Sigmoid colon (tissue), 7 donors: ENCODE measurements around the gene ETS1. TPM values are rescaled to one million over a fixed set of nuclear protein-coding genes. Genes with fewer than 3 reads are reported as not detected.

Experiments used
- DNase-seq: peaks from one replicate; pipeline ENCODE4 v3.0.0-alpha.2; 2019
- H3K27ac ChIP-seq, 4 donors: fragments of 200-600 bp; sonication (generic); one replicate each; pipeline ENCODE4 v1.5.1; 2016 to 2019; ENCODE audit warnings: mild to moderate bottlenecking in 1 of 4
- H3K27me3 ChIP-seq, 3 donors: fragments of 200-600 bp; sonication (generic); one replicate each; pipeline ENCODE4 v1.5.1; 2019; ENCODE audit warnings: mild to moderate bottlenecking in 1 of 3
- H3K36me3 ChIP-seq, 4 donors: fragments of 200-600 bp; sonication (generic); one replicate each; pipeline ENCODE4 v1.5.1; 2016 to 2019
- H3K4me1 ChIP-seq, 4 donors: fragments of 200-600 bp; sonication (generic); one replicate each; pipeline ENCODE4 v1.5.1; 2017 to 2019
- H3K4me3 ChIP-seq, 4 donors: fragments of 200-600 bp; sonication (generic); one replicate each; pipeline ENCODE4 v1.5.1; 2017 to 2019; ENCODE audit warnings: mild to moderate bottlenecking in 2 of 4, moderate library complexity in 1 of 4
- H3K9me3 ChIP-seq, 4 donors: fragments of 200-600 bp in 3 of 4; sonication (generic) in 3 of 4; one replicate each; pipeline versions ENCODE4 v1.5.1 to v1.6.1; 2013 to 2019
- EP300 ChIP-seq, 4 donors: sonication (generic); formaldehyde crosslinking; IDR thresholded peaks; one replicate each; pipeline ENCODE4 v1.6.1; 2017; ENCODE audit warnings: antibody characterized with exemption in 4 of 4
- POLR2A ChIP-seq, 2 donors: fragments of 450-650 bp; IDR thresholded peaks; one replicate each; pipeline ENCODE4 v1.6.1; 2016; ENCODE audit warnings: antibody characterized with exemption in 2 of 2, mild to moderate bottlenecking in 2 of 2, moderate library complexity in 2 of 2
- POLR2AphosphoS5 ChIP-seq, 4 donors: sonication (generic); formaldehyde crosslinking; IDR thresholded peaks; one replicate each; pipeline ENCODE4 v1.6.1; 2017; ENCODE audit warnings: antibody characterized with exemption in 4 of 4
- WGBS, 2 donors: extraction: QIAGEN DNeasy Blood & Tissue Kit; methylation state at CpG; one replicate each; pipeline ENCODE4 v1.1.7; 2013; 5-methylcytosine and 5-hydroxymethylcytosine counted together
- intact Hi-C: fragments of 100-400 bp; cut with DNase I; formaldehyde crosslinking; loops from one replicate; pipeline ENCODE4 v1.15.1; 2023
- polyA plus RNA-seq, 3 donors: library from polyadenylated mRNA; stranded (reverse); fragments of 200-250 nt; gene quantifications; one replicate each; pipeline ENCODE4 v1.2.3, GENCODE V29; 2013
- total RNA-seq, 4 donors: library from RNA; depleted of rRNA; stranded (reverse); fragments of >200 nt; gene quantifications; one replicate each; pipeline ENCODE4 v1.1.0, GENCODE V29; 2016
- TF ChIP-seq, protein P1 (sequence below), 4 experiments: fragments of 450-650 bp in 3 of 4; fragments of 200-600 bp in 1 of 4; IDR thresholded peaks; one replicate each; pipeline ENCODE4 v1.5.1; 2016 to 2019; ENCODE audit warnings: antibody characterized with exemption in 4 of 4, mild to moderate bottlenecking in 3 of 4, moderate library complexity in 2 of 4
- donor health status: healthy with polysubstance abuse.
- donor health status: Bipolar disorder and iron deficiency.
- donor health status: healthy.

ETS1 gene
- total and polyA plus RNA-seq, 7 donors, result 12.5 to 122 (median 24.6) TPM

GRCh38 chr11:128474036-128474874 lies 113.1 kb downstream of the ETS1 start:
- H3K27ac ChIP-seq, result peak overlapping the region; percentile 36 to 60 (median 46)
- WGBS, 2 donors, result 59 to 74% methylated on average over 8 of the region's 8 CpGs
- H3K4me1 ChIP-seq, result peaks cover 0 to 32% (median 24%) of the 10 kb centered on the region in 4 donors
- no peak for DNase-seq
- H3K27me3 ChIP-seq, result no peaks in the 10 kb centered on the region
- no peaks in the 10 kb centered on the region for H3K9me3 ChIP-seq
- TF ChIP-seq EP300 (IDR thresholded peaks at IDR 0.05), result no peak
- no peak for TF ChIP-seq POLR2A (IDR thresholded peaks at IDR 0.05)
- TF ChIP-seq, protein P1, sequence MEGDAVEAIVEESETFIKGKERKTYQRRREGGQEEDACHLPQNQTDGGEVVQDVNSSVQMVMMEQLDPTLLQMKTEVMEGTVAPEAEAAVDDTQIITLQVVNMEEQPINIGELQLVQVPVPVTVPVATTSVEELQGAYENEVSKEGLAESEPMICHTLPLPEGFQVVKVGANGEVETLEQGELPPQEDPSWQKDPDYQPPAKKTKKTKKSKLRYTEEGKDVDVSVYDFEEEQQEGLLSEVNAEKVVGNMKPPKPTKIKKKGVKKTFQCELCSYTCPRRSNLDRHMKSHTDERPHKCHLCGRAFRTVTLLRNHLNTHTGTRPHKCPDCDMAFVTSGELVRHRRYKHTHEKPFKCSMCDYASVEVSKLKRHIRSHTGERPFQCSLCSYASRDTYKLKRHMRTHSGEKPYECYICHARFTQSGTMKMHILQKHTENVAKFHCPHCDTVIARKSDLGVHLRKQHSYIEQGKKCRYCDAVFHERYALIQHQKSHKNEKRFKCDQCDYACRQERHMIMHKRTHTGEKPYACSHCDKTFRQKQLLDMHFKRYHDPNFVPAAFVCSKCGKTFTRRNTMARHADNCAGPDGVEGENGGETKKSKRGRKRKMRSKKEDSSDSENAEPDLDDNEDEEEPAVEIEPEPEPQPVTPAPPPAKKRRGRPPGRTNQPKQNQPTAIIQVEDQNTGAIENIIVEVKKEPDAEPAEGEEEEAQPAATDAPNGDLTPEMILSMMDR (IDR thresholded peaks at IDR 0.05), result no peak
- no peak for TF ChIP-seq POLR2AphosphoS5 (IDR thresholded peaks at IDR 0.05)
- intact Hi-C loops, result no loop called here
- H3K4me3 ChIP-seq, result no peak overlapping the region
- H3K36me3 ChIP-seq, result peaks cover 0 to 34% (median 0%) of the 10 kb centered on the region in 4 donors

DNA sequence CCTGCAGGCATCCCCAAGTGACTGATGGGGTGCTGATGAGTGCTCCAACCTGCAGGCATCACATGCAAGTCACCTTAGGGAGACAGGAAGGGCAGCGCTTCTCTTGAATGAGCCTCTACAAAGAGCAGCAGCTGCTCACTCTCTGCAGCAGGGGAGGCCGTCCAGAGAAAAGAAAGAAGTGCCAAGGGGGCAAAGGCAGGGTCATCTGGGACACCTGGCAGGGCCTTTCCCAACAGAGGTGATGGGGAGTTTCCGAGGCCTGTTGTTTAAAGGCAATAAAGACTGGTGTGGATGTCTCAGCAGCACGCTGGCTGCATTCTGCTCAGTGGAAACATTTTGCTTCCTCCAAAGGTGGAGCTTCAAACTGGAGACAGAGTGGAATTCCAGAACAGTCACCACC lies 113.7 kb downstream of the ETS1 start:
- H3K36me3 ChIP-seq, result peaks cover 0 to 28% (median 0%) of the 10 kb centered on the region in 4 donors
- TF ChIP-seq POLR2A (IDR thresholded peaks at IDR 0.05) (no peak), EP300 (IDR thresholded peaks at IDR 0.05) (no peak), POLR2AphosphoS5 (IDR thresholded peaks at IDR 0.05) (no peak)
- TF ChIP-seq, protein P1 (IDR thresholded peaks at IDR 0.05), result no peak
- DNase-seq, result no peak
- H3K27ac ChIP-seq, result peak overlapping the region in 2 of 4 donors; percentile 55 to 60
- 24 to 33% methylated on average over 4 of the region's 4 CpGs for WGBS, 2 donors
- intact Hi-C loops, result no loop called here
- no peak overlapping the region for H3K4me3 ChIP-seq
- H3K27me3 ChIP-seq, result no peaks in the 10 kb centered on the region
- H3K9me3 ChIP-seq, result no peaks in the 10 kb centered on the region
- H3K4me1 ChIP-seq, result peaks cover 0 to 36% (median 25%) of the 10 kb centered on the region in 4 donors

DNA sequence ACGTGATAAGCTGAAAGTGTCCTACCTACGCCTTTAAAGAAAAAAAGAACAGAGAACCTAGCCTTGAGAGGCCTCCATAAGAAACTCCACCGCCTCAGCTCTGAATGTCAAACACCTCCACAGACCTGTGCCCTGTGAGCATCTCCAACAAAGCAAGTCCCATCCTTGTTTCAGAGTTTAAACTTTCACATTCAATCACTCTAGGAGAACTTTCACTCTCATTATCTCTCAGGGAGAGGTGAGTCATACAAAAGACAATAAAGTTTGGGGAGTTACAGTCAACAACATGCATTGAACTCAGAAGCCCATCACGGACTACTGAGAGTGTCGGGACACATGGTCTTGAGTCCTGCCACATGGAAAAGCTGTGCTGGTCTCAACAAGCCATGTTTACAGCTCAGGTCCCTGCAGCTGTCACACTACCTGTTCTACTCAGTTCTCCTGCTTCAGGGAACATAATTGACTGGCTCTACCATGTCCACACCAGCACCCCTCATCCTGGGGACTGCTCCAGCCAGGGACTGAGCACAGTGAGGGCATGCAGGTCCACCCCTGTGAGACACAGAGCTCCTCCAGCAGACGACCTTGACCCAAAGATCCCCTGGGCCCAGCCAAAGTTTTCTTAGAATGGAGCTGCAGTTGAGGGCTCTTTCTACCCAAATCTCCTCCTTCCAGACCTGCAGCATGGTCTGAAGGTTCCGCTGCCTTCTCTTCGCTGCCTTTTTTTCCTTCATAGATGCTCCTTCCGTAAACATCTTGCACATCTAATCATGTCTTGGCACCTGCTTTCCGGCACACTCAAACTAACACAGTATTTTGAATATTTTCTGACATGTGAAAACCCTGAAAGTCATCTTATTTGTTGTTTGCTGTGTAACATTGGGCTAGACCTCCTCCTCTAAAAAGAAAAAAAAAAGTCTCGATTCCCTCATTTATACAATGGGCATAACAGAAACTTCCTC lies 114.9 kb downstream of the ETS1 start:
- peak overlapping the region in 2 of 4 donors; percentile 11 to 32 for H3K27ac ChIP-seq
- no peak overlapping the region for H3K4me3 ChIP-seq
- H3K9me3 ChIP-seq, result no peaks in the 10 kb centered on the region
- peaks cover 0 to 25% (median 0%) of the 10 kb centered on the region in 4 donors for H3K36me3 ChIP-seq
- intact Hi-C loops, result no loop called here
- no peak for DNase-seq
- TF ChIP-seq POLR2AphosphoS5 (IDR thresholded peaks at IDR 0.05) (no peak), EP300 (IDR thresholded peaks at IDR 0.05) (no peak), POLR2A (IDR thresholded peaks at IDR 0.05) (no peak)
- TF ChIP-seq, protein P1 (IDR thresholded peaks at IDR 0.05), result no peak
- peaks cover 0 to 45% (median 37%) of the 10 kb centered on the region in 4 donors for H3K4me1 ChIP-seq
- H3K27me3 ChIP-seq, result no peaks in the 10 kb centered on the region
- WGBS, 2 donors, result 53 to 55% methylated on average over 11 of the region's 11 CpGs

- Histone ChIP-seq H3K27me3 (no peaks in the 10 kb centered on the region), H3K27ac (peak overlapping the region in 1 of 4 donors; percentile 17), H3K36me3 (peaks cover 0 to 15% (median 0%) of the 10 kb centered on the region in 4 donors), H3K4me1 (peaks cover 0 to 51% (median 42%) of the 10 kb centered on the region in 4 donors), H3K4me3 (no peak overlapping the region), H3K9me3 (no peaks in the 10 kb centered on the region)
- no peak for DNase-seq
- intact Hi-C loops, result no loop called here
- 53 to 72% methylated on average over 3 of the region's 3 CpGs for WGBS, 2 donors
- TF ChIP-seq EP300 (IDR thresholded peaks at IDR 0.05) (no peak), POLR2AphosphoS5 (IDR thresholded peaks at IDR 0.05) (no peak), POLR2A (IDR thresholded peaks at IDR 0.05) (no peak)
- TF ChIP-seq, protein P1 (IDR thresholded peaks at IDR 0.05), result no peak
Measured at GRCh38 chr11:128471138-128471661, 116.2 kb downstream of the ETS1 start.
